ENCODE data around the gene ACSL6.
"Not testable (repeated sequence)": the region's sequence is repeated elsewhere in the genome, so short reads cannot be mapped to it uniquely, and the experiment has no call there.

The ACSL6 gene

GRCh38 chr5:131926168-131926567 lies 85.3 kb downstream of the ACSL6 start:
- DNase-seq: no peak

- DNase-seq: no peak
Observed at GRCh38 chr5:131916481-131916880, 95.0 kb downstream of the ACSL6 start.

- DNase-seq: no peak
Observed at GRCh38 chr5:131914472-131914871, 97.0 kb downstream of the ACSL6 start.

GRCh38 chr5:131913603-131914002 lies 97.9 kb downstream of the ACSL6 start:
- no peak for DNase-seq

GRCh38 chr5:131906668-131907067 lies 104.8 kb downstream of the ACSL6 start:
- no peak for DNase-seq

- not testable (repeated sequence) for DNase-seq
Observed at GRCh38 chr5:131902266-131902665, 109.2 kb downstream of the ACSL6 start.
